Osteoblast (primary cell): ENCODE measurements around the gene PDCD10. TPM values are rescaled to one million over a fixed set of nuclear protein-coding genes. Genes with fewer than 3 reads are reported as not detected.

ENCODE experiments used
- DNase-seq: peaks from one replicate; pipeline ENCODE4 v3.0.0; 2011; ENCODE audit warnings: low spot score, mixed read lengths; ENCODE audit not compliant: insufficient read length; ENCODE audit errors: missing footprints
- H2AFZ ChIP-seq: 2 replicates; pipeline ENCODE4 v1.6.0; 2011; ENCODE audit warnings: mild to moderate bottlenecking, low read length
- H3K27ac ChIP-seq: 2 replicates; pipeline ENCODE4 v1.5.1; 2011; ENCODE audit warnings: mild to moderate bottlenecking, low read depth, low read length, moderate library complexity
- H3K27me3 ChIP-seq: 2 replicates; pipeline ENCODE4 v1.6.0; 2012; ENCODE audit warnings: mild to moderate bottlenecking, control low read depth, inconsistent platforms, low read length, moderate library complexity; ENCODE audit not compliant: insufficient read depth
- H3K36me3 ChIP-seq: 2 replicates; pipeline ENCODE4 v1.5.1; 2011; ENCODE audit warnings: mild to moderate bottlenecking, low read length, control low read depth, moderate library complexity; ENCODE audit not compliant: insufficient read depth
- H3K4me1 ChIP-seq: 2 replicates; pipeline ENCODE4 v1.5.1; 2011; ENCODE audit warnings: mild to moderate bottlenecking, low read length, control low read depth, moderate library complexity; ENCODE audit not compliant: insufficient read depth
- H3K4me2 ChIP-seq: 2 replicates; pipeline ENCODE4 v1.6.0; 2011; ENCODE audit warnings: mild to moderate bottlenecking, low read length; ENCODE audit not compliant: insufficient read depth
- H3K4me3 ChIP-seq: fragments of 200-600 bp; sonication (generic); 3 replicates; pipeline ENCODE4 v1.5.1; 2012; ENCODE audit warnings: mild to moderate bottlenecking, low read length, inconsistent platforms; ENCODE audit not compliant: insufficient read depth
- H3K79me2 ChIP-seq: 2 replicates; pipeline ENCODE4 v1.6.0; 2012; ENCODE audit warnings: mild to moderate bottlenecking, low read length, control low read depth, inconsistent platforms; ENCODE audit not compliant: insufficient read depth
- H3K9me3 ChIP-seq: 2 replicates; pipeline ENCODE4 v1.5.1; 2011; ENCODE audit warnings: low read depth, low read length, control low read depth
- H4K20me1 ChIP-seq: 2 replicates; pipeline ENCODE4 v1.6.0; 2012; ENCODE audit warnings: mild to moderate bottlenecking, low read length, control low read depth; ENCODE audit not compliant: insufficient read depth
- small RNA-seq: library from RNA; depleted of rRNA; stranded (forward); fragments of <200 nt; gene quantifications from one replicate; pipeline ENCODE3, GENCODE V24; 2012
- total RNA-seq: library from RNA; depleted of rRNA; stranded (reverse); fragments of >200 nt; gene quantifications from 2 replicates; pipeline ENCODE4 v1.2.3, GENCODE V29; 2012
- TF ChIP-seq, protein P1 (sequence below): IDR thresholded peaks from 2 replicates; pipeline ENCODE4 v1.5.1; 2011; ENCODE audit warnings: mild to moderate bottlenecking, low read depth, low read length, moderate library complexity; ENCODE audit errors: extremely low read depth

PDCD10 gene
- total RNA-seq, 1 donor, result 44.9 TPM

DNA sequence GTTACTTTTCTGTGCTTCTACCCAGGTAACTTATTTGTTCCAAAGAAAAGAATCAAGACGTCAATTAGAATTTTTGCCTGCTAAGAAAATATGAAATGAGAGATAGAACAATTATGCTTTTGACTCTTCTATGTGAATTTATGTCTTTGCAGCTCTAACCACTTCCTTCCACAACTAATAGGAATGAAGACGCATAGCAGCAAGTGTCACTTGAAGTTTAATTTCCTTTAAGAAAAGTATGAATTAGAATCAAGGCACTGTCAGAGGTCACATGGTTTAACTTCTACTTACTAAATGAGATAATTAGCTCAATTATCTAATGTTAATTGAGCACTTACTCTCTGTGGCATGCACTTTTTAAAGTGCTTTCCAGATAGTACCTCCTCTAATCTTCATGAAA is 84.2 kb downstream of the PDCD10 start:
- no peak for DNase-seq
- Histone ChIP-seq H3K27me3 (no peaks in the 10 kb centered on the region), H4K20me1 (no peaks in the 10 kb centered on the region), H3K79me2 (no peaks in the 10 kb centered on the region), H3K4me1 (no peaks in the 10 kb centered on the region), H3K4me2 (no peak overlapping the region), H3K4me3 (no peak overlapping the region), H2AFZ (no peak overlapping the region), H3K36me3 (no peaks in the 10 kb centered on the region), H3K27ac (no peak overlapping the region), H3K9me3 (no peaks in the 10 kb centered on the region)
- TF ChIP-seq, protein P1, sequence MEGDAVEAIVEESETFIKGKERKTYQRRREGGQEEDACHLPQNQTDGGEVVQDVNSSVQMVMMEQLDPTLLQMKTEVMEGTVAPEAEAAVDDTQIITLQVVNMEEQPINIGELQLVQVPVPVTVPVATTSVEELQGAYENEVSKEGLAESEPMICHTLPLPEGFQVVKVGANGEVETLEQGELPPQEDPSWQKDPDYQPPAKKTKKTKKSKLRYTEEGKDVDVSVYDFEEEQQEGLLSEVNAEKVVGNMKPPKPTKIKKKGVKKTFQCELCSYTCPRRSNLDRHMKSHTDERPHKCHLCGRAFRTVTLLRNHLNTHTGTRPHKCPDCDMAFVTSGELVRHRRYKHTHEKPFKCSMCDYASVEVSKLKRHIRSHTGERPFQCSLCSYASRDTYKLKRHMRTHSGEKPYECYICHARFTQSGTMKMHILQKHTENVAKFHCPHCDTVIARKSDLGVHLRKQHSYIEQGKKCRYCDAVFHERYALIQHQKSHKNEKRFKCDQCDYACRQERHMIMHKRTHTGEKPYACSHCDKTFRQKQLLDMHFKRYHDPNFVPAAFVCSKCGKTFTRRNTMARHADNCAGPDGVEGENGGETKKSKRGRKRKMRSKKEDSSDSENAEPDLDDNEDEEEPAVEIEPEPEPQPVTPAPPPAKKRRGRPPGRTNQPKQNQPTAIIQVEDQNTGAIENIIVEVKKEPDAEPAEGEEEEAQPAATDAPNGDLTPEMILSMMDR, result no peak

DNA sequence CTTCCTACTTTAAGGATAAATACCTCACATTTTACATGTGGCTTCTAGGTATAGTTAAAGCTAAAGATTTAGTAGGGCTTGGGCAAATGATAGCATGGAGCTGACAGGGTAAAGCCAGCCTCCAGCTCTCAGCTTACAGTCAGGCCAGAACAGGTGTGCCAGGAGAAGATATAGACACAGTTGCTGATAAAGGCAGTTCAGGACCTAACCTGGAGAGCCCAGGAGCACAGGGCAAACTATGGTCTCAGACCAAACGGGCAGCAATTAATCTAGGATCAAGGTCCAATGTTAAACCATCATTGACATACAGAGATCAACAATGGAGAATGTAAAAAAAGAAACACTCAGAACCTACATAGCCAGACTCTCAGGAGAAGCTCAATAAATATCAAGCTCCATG is 84.9 kb downstream of the PDCD10 start:
- Histone ChIP-seq H3K36me3 (no peaks in the 10 kb centered on the region), H3K79me2 (no peaks in the 10 kb centered on the region), H3K27ac (no peak overlapping the region), H3K4me1 (no peaks in the 10 kb centered on the region), H3K9me3 (no peaks in the 10 kb centered on the region), H3K4me3 (no peak overlapping the region), H4K20me1 (no peaks in the 10 kb centered on the region), H2AFZ (no peak overlapping the region), H3K4me2 (no peak overlapping the region), H3K27me3 (no peaks in the 10 kb centered on the region)
- no peak for DNase-seq
- TF ChIP-seq, protein P1, result no peak

DNA sequence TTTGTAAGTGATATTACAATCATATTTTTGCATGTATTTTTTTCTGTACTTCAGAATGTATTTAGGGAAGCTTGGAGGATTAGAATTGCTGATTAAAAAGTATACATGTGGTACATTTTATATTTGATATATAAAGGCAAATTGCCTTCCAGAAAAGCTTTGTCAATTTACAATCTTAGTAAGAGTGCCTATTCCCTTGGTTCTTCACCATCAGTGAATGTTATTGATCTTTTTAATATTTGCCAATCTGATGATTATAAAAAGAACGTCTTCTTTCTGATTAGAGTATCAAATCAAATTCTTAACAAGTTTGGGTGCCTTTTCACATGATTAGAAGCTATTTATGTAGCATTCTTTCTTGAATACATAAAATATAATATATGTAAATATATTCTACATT is 90.1 kb downstream of the PDCD10 start:
- no peaks in the 10 kb centered on the region for H3K27me3 ChIP-seq
- H3K79me2 ChIP-seq, result no peaks in the 10 kb centered on the region
- TF ChIP-seq, protein P1, result no peak
- no peak for DNase-seq
- H3K4me1 ChIP-seq, result no peaks in the 10 kb centered on the region
- no peak overlapping the region for H3K4me2 ChIP-seq
- H3K27ac ChIP-seq, result no peak overlapping the region
- H4K20me1 ChIP-seq, result no peaks in the 10 kb centered on the region
- no peaks in the 10 kb centered on the region for H3K9me3 ChIP-seq
- H3K4me3 ChIP-seq, result no peak overlapping the region
- H2AFZ ChIP-seq, result no peak overlapping the region
- H3K36me3 ChIP-seq, result no peaks in the 10 kb centered on the region

Small RNA genes lying within 50 kb of the gene (small RNA-seq; reads per million reads assigned to genes)
- not detected for gene HMGN1P8

Other genes with a start within 250 kb of the PDCD10 start
- gene WDR49, start 81.0 kb downstream of the PDCD10 start, total RNA-seq, result under 0.01 TPM in 1 of 2 replicates, not detected in the other
- 1.4 and 2.7 TPM in 2 replicates for gene SERPINI1, start 829 bp upstream of the PDCD10 start, total RNA-seq